ENCODE data around the gene PIGB. TPM values are rescaled to one million over a fixed set of nuclear protein-coding genes. Genes with fewer than 3 reads are reported as not detected.

Gene PIGB
- total RNA-seq, 1 donor from 2014 or later = 14.4 TPM

- TF ChIP-seq, protein P1, sequence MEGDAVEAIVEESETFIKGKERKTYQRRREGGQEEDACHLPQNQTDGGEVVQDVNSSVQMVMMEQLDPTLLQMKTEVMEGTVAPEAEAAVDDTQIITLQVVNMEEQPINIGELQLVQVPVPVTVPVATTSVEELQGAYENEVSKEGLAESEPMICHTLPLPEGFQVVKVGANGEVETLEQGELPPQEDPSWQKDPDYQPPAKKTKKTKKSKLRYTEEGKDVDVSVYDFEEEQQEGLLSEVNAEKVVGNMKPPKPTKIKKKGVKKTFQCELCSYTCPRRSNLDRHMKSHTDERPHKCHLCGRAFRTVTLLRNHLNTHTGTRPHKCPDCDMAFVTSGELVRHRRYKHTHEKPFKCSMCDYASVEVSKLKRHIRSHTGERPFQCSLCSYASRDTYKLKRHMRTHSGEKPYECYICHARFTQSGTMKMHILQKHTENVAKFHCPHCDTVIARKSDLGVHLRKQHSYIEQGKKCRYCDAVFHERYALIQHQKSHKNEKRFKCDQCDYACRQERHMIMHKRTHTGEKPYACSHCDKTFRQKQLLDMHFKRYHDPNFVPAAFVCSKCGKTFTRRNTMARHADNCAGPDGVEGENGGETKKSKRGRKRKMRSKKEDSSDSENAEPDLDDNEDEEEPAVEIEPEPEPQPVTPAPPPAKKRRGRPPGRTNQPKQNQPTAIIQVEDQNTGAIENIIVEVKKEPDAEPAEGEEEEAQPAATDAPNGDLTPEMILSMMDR (IDR thresholded peaks at IDR 0.05) = no peak
- no peaks in the 10 kb centered on the region for H3K9me3 ChIP-seq
- no peak overlapping the region for H3K27ac ChIP-seq
- H3K36me3 ChIP-seq = no peaks in the 10 kb centered on the region
- DNase-seq = no peak
- H3K4me1 ChIP-seq = peaks cover 33% of the 10 kb centered on the region
- intact Hi-C loops (cut with DNase I) = no loop called here
- peak overlapping the region; percentile 69 for H3K4me3 ChIP-seq
- H3K27me3 ChIP-seq (ENCODE audit: low read depth) = no peaks in the 10 kb centered on the region
- no peak for ATAC-seq
These were observed 1.2 kb downstream of the PIGB start for GRCh38 chr15:55320238-55320550.

- DNase-seq = no peak
- no peaks in the 10 kb centered on the region for H3K36me3 ChIP-seq
- H3K4me1 ChIP-seq = peaks cover 33% of the 10 kb centered on the region
- TF ChIP-seq, protein P1 (IDR thresholded peaks at IDR 0.05) = no peak
- intact Hi-C loops (cut with DNase I) = no loop called here
- no peak overlapping the region for H3K4me3 ChIP-seq
- no peaks in the 10 kb centered on the region for H3K27me3 ChIP-seq (ENCODE audit: low read depth)
- H3K9me3 ChIP-seq = no peaks in the 10 kb centered on the region
- ATAC-seq = no peak
- H3K27ac ChIP-seq = no peak overlapping the region
These were observed 1.9 kb downstream of the PIGB start for GRCh38 chr15:55320963-55321362.

DNA sequence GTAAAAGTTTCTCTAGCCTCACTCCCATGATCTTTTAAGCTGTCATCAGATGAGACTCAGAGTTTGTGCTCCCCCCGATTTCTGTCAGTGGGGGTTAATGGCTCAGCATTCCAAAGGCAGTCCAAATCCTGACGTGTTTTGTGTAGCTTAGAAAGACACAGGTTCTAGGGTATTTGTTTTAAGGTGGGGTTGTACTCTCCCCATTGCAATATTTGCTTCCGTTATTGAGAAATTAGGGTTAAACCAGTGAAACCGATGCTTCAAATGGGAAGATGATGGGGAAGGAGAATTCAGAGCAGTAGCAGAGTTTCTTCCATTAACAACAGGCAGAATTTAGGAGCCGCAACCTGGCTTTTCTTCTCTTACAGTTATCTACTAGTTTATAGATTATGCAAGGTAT is 3.4 kb downstream of the PIGB start:
- intact Hi-C loops (cut with DNase I) = no loop called here
- no peak for ATAC-seq
- TF ChIP-seq, protein P1 (IDR thresholded peaks at IDR 0.05) = no peak
- H3K36me3 ChIP-seq = peaks cover under 1% of the 10 kb centered on the region
- no peak overlapping the region for H3K4me3 ChIP-seq
- DNase-seq = no peak
- H3K27ac ChIP-seq = no peak overlapping the region
- H3K4me1 ChIP-seq = peaks cover 25% of the 10 kb centered on the region
- no peaks in the 10 kb centered on the region for H3K27me3 ChIP-seq (ENCODE audit: low read depth)
- no peaks in the 10 kb centered on the region for H3K9me3 ChIP-seq

DNA sequence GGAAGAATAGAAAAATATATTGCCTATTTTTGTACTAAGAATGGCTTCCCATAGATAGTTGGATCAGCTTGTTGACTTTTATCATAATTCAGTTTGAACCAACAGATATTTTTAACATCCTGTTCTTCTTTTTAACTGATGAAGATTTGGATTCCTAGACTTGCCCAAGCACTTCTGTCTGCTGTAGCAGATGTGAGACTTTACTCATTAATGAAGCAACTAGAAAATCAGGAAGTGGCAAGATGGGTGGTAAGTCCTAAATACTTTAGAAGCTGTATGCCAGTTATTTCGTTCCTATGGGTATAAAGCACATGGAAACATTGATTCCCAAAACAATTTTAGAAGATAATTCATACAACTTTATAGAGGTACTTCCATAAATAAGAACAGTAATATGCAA is 8.4 kb downstream of the PIGB start:
- intact Hi-C loops (cut with DNase I) = no loop called here
- ATAC-seq = no peak

GRCh38 chr15:55334371-55334770 is 15.3 kb downstream of the PIGB start:
- H3K36me3 ChIP-seq = peaks cover 91% of the 10 kb centered on the region
- ATAC-seq (no peak), DNase-seq (no peak)
- H3K4me1 ChIP-seq = no peaks in the 10 kb centered on the region
- H3K9me3 ChIP-seq = no peaks in the 10 kb centered on the region
- TF ChIP-seq, protein P1 (IDR thresholded peaks at IDR 0.05) = no peak
- H3K27ac ChIP-seq = no peak overlapping the region
- H3K4me3 ChIP-seq = no peak overlapping the region
- intact Hi-C loops (cut with DNase I) = no loop called here
- no peaks in the 10 kb centered on the region for H3K27me3 ChIP-seq (ENCODE audit: low read depth)

More for the DNA sequence above, 8.4 kb downstream of the PIGB start:
- Histone ChIP-seq H3K4me3 (no peak overlapping the region), H3K4me1 (no peaks in the 10 kb centered on the region), H3K27ac (no peak overlapping the region), H3K9me3 (no peaks in the 10 kb centered on the region), H3K27me3 (ENCODE audit: low read depth) (no peaks in the 10 kb centered on the region), H3K36me3 (peaks cover 41% of the 10 kb centered on the region)
- DNase-seq = no peak
- TF ChIP-seq, protein P1 (IDR thresholded peaks at IDR 0.05) = no peak

- TF ChIP-seq, protein P1 (IDR thresholded peaks at IDR 0.05) = no peak
- no peak for ATAC-seq
- H3K4me1 ChIP-seq = no peaks in the 10 kb centered on the region
- H3K27ac ChIP-seq = no peak overlapping the region
- H3K9me3 ChIP-seq = no peaks in the 10 kb centered on the region
- no peak overlapping the region for H3K4me3 ChIP-seq
- peaks cover 88% of the 10 kb centered on the region for H3K36me3 ChIP-seq
- intact Hi-C loops (cut with DNase I) = no loop called here
- DNase-seq = no peak
- no peaks in the 10 kb centered on the region for H3K27me3 ChIP-seq (ENCODE audit: low read depth)
These were observed 16.0 kb downstream of the PIGB start for GRCh38 chr15:55334997-55335396.
